Cardiac muscle cell (in vitro differentiated cells and primary cell): Measurements from ENCODE around the gene CREB3. TPM values are rescaled to one million over a fixed set of nuclear protein-coding genes. Genes with fewer than 3 reads are reported as not detected.

Experiments used
- DNase-seq, 2 donors: peaks; one replicate each; pipeline versions ENCODE4 v3.0.0 to v3.0.0-alpha.2; 2010 to 2017; ENCODE audit warnings: low read depth in 1 of 2, low spot score in 1 of 2
- H3K27ac ChIP-seq: fragments of 200-600 bp; sonication (generic); 2 replicates; pipeline ENCODE4 v1.5.1; 2016
- H3K27me3 ChIP-seq: fragments of 200-600 bp; sonication (generic); 2 replicates; pipeline ENCODE4 v1.6.0; 2016; ENCODE audit warnings: control low read depth
- H3K36me3 ChIP-seq: fragments of 200-600 bp; sonication (generic); 2 replicates; pipeline ENCODE4 v1.5.1; 2016; ENCODE audit warnings: control low read depth
- H3K4me1 ChIP-seq: fragments of 200-600 bp; sonication (generic); 2 replicates; pipeline ENCODE4 v1.8.1; 2017; ENCODE audit warnings: low read depth, mild to moderate bottlenecking, mixed run types
- H3K4me3 ChIP-seq: fragments of 200-600 bp; sonication (generic); 2 replicates; pipeline ENCODE4 v1.5.1; 2016; ENCODE audit warnings: mild to moderate bottlenecking
- H3K9me3 ChIP-seq: fragments of 200-600 bp; sonication (generic); 2 replicates; pipeline ENCODE4 v1.5.1; 2017; ENCODE audit warnings: low read depth, mild to moderate bottlenecking, control low read depth
- polyA plus RNA-seq: library from polyadenylated mRNA; unstranded; fragments of >200 nt; fragmentation: Nextera tagmentation; extraction: Ambion mirVana; gene quantifications from 2 replicates; pipeline ENCODE4 v1.2.1, GENCODE V29; 2016
- total RNA-seq: library from RNA; depleted of rRNA; stranded (reverse); fragments of >200 nt; gene quantifications from 2 replicates; pipeline ENCODE4 v1.2.3, GENCODE V29; 2016
- TF ChIP-seq, protein P1 (sequence below): IDR thresholded peaks from 2 replicates; pipeline ENCODE4 v1.5.1; 2012; ENCODE audit warnings: low read depth, mild to moderate bottlenecking, low read length

Gene CREB3
- total and polyA plus RNA-seq, 2 experiments from 2014 or later = 45.7 to 84.2 TPM

DNA sequence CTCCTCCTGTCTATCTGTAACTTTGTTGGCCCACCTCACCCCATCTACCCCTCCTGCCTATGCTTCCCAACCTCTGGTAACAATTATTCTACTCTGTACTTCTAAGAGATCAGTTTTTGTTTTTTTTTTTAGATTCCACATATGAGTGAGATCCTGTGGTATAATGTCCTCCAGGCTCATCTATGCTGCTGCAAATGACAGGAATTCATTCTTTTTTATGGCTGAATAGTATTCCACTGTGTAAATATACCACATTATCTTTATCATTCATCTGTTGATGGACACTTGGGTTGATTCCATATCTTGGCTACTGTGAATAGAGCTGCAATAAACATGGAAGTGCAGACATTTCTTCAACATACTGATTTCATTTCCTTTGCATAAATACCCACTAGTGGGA is 51.0 kb downstream of the CREB3 start:
- Histone ChIP-seq H3K36me3 (no peaks in the 10 kb centered on the region), H3K9me3 (no peaks in the 10 kb centered on the region), H3K27ac (no peak overlapping the region), H3K4me1 (no peaks in the 10 kb centered on the region), H3K4me3 (no peak overlapping the region), H3K27me3 (no peaks in the 10 kb centered on the region)
- no peak for DNase-seq
- TF ChIP-seq, protein P1, sequence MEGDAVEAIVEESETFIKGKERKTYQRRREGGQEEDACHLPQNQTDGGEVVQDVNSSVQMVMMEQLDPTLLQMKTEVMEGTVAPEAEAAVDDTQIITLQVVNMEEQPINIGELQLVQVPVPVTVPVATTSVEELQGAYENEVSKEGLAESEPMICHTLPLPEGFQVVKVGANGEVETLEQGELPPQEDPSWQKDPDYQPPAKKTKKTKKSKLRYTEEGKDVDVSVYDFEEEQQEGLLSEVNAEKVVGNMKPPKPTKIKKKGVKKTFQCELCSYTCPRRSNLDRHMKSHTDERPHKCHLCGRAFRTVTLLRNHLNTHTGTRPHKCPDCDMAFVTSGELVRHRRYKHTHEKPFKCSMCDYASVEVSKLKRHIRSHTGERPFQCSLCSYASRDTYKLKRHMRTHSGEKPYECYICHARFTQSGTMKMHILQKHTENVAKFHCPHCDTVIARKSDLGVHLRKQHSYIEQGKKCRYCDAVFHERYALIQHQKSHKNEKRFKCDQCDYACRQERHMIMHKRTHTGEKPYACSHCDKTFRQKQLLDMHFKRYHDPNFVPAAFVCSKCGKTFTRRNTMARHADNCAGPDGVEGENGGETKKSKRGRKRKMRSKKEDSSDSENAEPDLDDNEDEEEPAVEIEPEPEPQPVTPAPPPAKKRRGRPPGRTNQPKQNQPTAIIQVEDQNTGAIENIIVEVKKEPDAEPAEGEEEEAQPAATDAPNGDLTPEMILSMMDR = no peak

Other genes with a start within 250 kb of the CREB3 start
- 18.7 and 25.3 TPM in 2 replicates for gene RUSC2, start 242.6 kb upstream of the CREB3 start, total RNA-seq
- gene RUSC2, start 242.6 kb upstream of the CREB3 start, polyA plus RNA-seq = 13.8 and 18.7 TPM in 2 replicates
- gene TESK1, start 127.4 kb upstream of the CREB3 start, total RNA-seq = 32.4 and 42.5 TPM in 2 replicates
- 30.3 and 30.8 TPM in 2 replicates for gene TESK1, start 127.4 kb upstream of the CREB3 start, polyA plus RNA-seq
- gene CD72, start 114.3 kb upstream of the CREB3 start, total RNA-seq = 1.4 and 5.1 TPM in 2 replicates
- gene CD72, start 114.3 kb upstream of the CREB3 start, polyA plus RNA-seq = 2.3 and 12.3 TPM in 2 replicates
- not detected in 2 replicates for gene SIT1, start 81.7 kb upstream of the CREB3 start, total RNA-seq
- 0.21 and 0.46 TPM in 2 replicates for gene SIT1, start 81.7 kb upstream of the CREB3 start, polyA plus RNA-seq
- 6,299 and 17,487 TPM in 2 replicates for gene RMRP, start 74.6 kb upstream of the CREB3 start, total RNA-seq
- gene RMRP, start 74.6 kb upstream of the CREB3 start, polyA plus RNA-seq = not detected in 2 replicates
- 26.5 and 29.3 TPM in 2 replicates for gene CCDC107, start 74.4 kb upstream of the CREB3 start, total RNA-seq
- 68.5 and 75.1 TPM in 2 replicates for gene CCDC107, start 74.4 kb upstream of the CREB3 start, polyA plus RNA-seq
- gene ARHGEF39, start 67.5 kb upstream of the CREB3 start, total RNA-seq = 1.5 and 12.6 TPM in 2 replicates
- 5.6 and 36.9 TPM in 2 replicates for gene ARHGEF39, start 67.5 kb upstream of the CREB3 start, polyA plus RNA-seq
- gene CA9, start 58.7 kb upstream of the CREB3 start, total RNA-seq = 2.4 and 3.1 TPM in 2 replicates
- gene CA9, start 58.7 kb upstream of the CREB3 start, polyA plus RNA-seq = 2.6 and 4.9 TPM in 2 replicates
- 645 and 899 TPM in 2 replicates for gene TPM2, start 42.7 kb upstream of the CREB3 start, total RNA-seq
- 761 and 1,591 TPM in 2 replicates for gene TPM2, start 42.7 kb upstream of the CREB3 start, polyA plus RNA-seq
- 172 and 178 TPM in 2 replicates for gene TLN1, start 471 bp upstream of the CREB3 start, total RNA-seq
- gene TLN1, start 471 bp upstream of the CREB3 start, polyA plus RNA-seq = 96.0 and 98.0 TPM in 2 replicates
- 132 and 157 TPM in 2 replicates for gene GBA2, start 16.6 kb downstream of the CREB3 start, total RNA-seq
- gene GBA2, start 16.6 kb downstream of the CREB3 start, polyA plus RNA-seq = 135 and 140 TPM in 2 replicates
- gene RGP1, start 16.6 kb downstream of the CREB3 start, total RNA-seq = 24.1 and 30.4 TPM in 2 replicates
- gene RGP1, start 16.6 kb downstream of the CREB3 start, polyA plus RNA-seq = 17.9 and 21.8 TPM in 2 replicates
- not detected in 2 replicates for gene MSMP, start 21.6 kb downstream of the CREB3 start, total RNA-seq
- not detected in 2 replicates for gene MSMP, start 21.6 kb downstream of the CREB3 start, polyA plus RNA-seq
- 12.5 and 12.6 TPM in 2 replicates for gene NPR2, start 58.9 kb downstream of the CREB3 start, total RNA-seq
- gene NPR2, start 58.9 kb downstream of the CREB3 start, polyA plus RNA-seq = 13.2 and 16.2 TPM in 2 replicates
- gene SPAG8, start 79.6 kb downstream of the CREB3 start, total RNA-seq = 2.9 and 3.7 TPM in 2 replicates
- gene SPAG8, start 79.6 kb downstream of the CREB3 start, polyA plus RNA-seq = 4.2 and 6.1 TPM in 2 replicates
- 48.5 and 83.9 TPM in 2 replicates for gene HINT2, start 82.4 kb downstream of the CREB3 start, total RNA-seq
- gene HINT2, start 82.4 kb downstream of the CREB3 start, polyA plus RNA-seq = 161 and 177 TPM in 2 replicates
- gene FAM221B, start 96.1 kb downstream of the CREB3 start, total RNA-seq = not detected in 2 replicates
- gene FAM221B, start 96.1 kb downstream of the CREB3 start, polyA plus RNA-seq = 0.57 and 0.66 TPM in 2 replicates
- gene TMEM8B, start 96.6 kb downstream of the CREB3 start, total RNA-seq = 15.0 and 17.9 TPM in 2 replicates
- 17.0 and 21.8 TPM in 2 replicates for gene TMEM8B, start 96.6 kb downstream of the CREB3 start, polyA plus RNA-seq
- not detected in 2 replicates for gene OR13J1, start 137.7 kb downstream of the CREB3 start, total RNA-seq
- not detected in 2 replicates for gene OR13J1, start 137.7 kb downstream of the CREB3 start, polyA plus RNA-seq
- not detected in 2 replicates for gene HRCT1, start 173.5 kb downstream of the CREB3 start, total RNA-seq
- not detected in 2 replicates for gene HRCT1, start 173.5 kb downstream of the CREB3 start, polyA plus RNA-seq
- 0.07 and 0.09 TPM in 2 replicates for gene SPAAR, start 176.8 kb downstream of the CREB3 start, total RNA-seq
- 0.15 TPM in 1 of 2 replicates, not detected in the other for gene SPAAR, start 176.8 kb downstream of the CREB3 start, polyA plus RNA-seq
- not detected in 2 replicates for gene OR2S2, start 225.5 kb downstream of the CREB3 start, total RNA-seq
- not detected in 2 replicates for gene OR2S2, start 225.5 kb downstream of the CREB3 start, polyA plus RNA-seq